Activated naive CD4-positive, alpha-beta T cell treated with anti-CD3 and anti-CD28 coated beads, Interleukin-2, amount 50 U/mL, for 16 hours (primary cell): ENCODE data around the gene TRIM34.
A peak's percentile ranks its signal among the peaks of the same experiment; 100 is the strongest.
"Not testable (repeated sequence)": the region's sequence is repeated elsewhere in the genome, so short reads cannot be mapped to it uniquely, and the experiment has no call there.

ENCODE experiments used
- DNase-seq: peaks from one replicate; pipeline ENCODE4 v3.0.0-alpha.2; 2020

The TRIM34 gene

GRCh38 chr11:5624489-5625279 lies at the start of gene TRIM34:
Gene TRIM34, plus strand, starts transcription at chr11:5625001. Its CDS starts 7,331 bp downstream, at chr11:5632332.
- DNase-seq = peak; percentile 57

- DNase-seq = no peak
Observed at GRCh38 chr11:5575152-5575551, 49.6 kb upstream of the TRIM34 start.

GRCh38 chr11:5577101-5577500 lies 47.7 kb upstream of the TRIM34 start:
- no peak for DNase-seq

GRCh38 chr11:5580577-5580976 lies 44.2 kb upstream of the TRIM34 start, which contains the start of gene OR52B6:
Gene OR52B6, plus strand, starts transcription at chr11:5580877. Its CDS starts 0 bp downstream, at chr11:5580877.
- no peak for DNase-seq

- DNase-seq = no peak
Observed at GRCh38 chr11:5581014-5581413, 43.8 kb upstream of the TRIM34 start.

- not testable (repeated sequence) for DNase-seq
Observed at GRCh38 chr11:5584458-5584857, 40.3 kb upstream of the TRIM34 start.

GRCh38 chr11:5589906-5590305 lies 34.9 kb upstream of the TRIM34 start:
- DNase-seq = not testable (repeated sequence)

GRCh38 chr11:5591613-5592012 lies 33.2 kb upstream of the TRIM34 start:
- DNase-seq = no peak

GRCh38 chr11:5592615-5593014 lies 32.2 kb upstream of the TRIM34 start:
- no peak for DNase-seq

- DNase-seq = no peak
Observed at GRCh38 chr11:5593146-5593545, 31.7 kb upstream of the TRIM34 start.

- no peak for DNase-seq
Observed at GRCh38 chr11:5596607-5597201, 28.1 kb upstream of the TRIM34 start, which contains the start of gene TRIM6. Gene TRIM6, plus strand, starts transcription at chr11:5596637. Its CDS starts 261 bp downstream, at chr11:5596898.

- DNase-seq = no peak
Observed at GRCh38 chr11:5597953-5598352, 26.8 kb upstream of the TRIM34 start.

- DNase-seq = peak; percentile 60
Observed at GRCh38 chr11:5600374-5600851, 24.4 kb upstream of the TRIM34 start.

- not testable (repeated sequence) for DNase-seq
Observed at GRCh38 chr11:5602791-5603190, 22.0 kb upstream of the TRIM34 start.

GRCh38 chr11:5603326-5603725 lies 21.5 kb upstream of the TRIM34 start:
- no peak for DNase-seq

GRCh38 chr11:5604896-5605295 lies 19.9 kb upstream of the TRIM34 start:
- DNase-seq = no peak

- DNase-seq = no peak
Observed at GRCh38 chr11:5605849-5606248, 19.0 kb upstream of the TRIM34 start.

GRCh38 chr11:5608808-5609207 lies 16.0 kb upstream of the TRIM34 start:
- DNase-seq = no peak

- DNase-seq = no peak
Observed at GRCh38 chr11:5610446-5610845, 14.4 kb upstream of the TRIM34 start.

- no peak for DNase-seq
Observed at GRCh38 chr11:5611627-5612026, 13.2 kb upstream of the TRIM34 start.

- no peak for DNase-seq
Observed at GRCh38 chr11:5618807-5619206, 6.0 kb upstream of the TRIM34 start.

GRCh38 chr11:5620651-5621521 lies 3.9 kb upstream of the TRIM34 start:
- DNase-seq = no peak

GRCh38 chr11:5621580-5621979 lies 3.2 kb upstream of the TRIM34 start:
- DNase-seq = no peak
